H9 (cell line): ENCODE data around the gene TMEM266. TPM values are rescaled to one million over a fixed set of nuclear protein-coding genes. Genes with fewer than 3 reads are reported as not detected.
A peak's percentile ranks its signal among the peaks of the same experiment; 100 is the strongest.

Experiments
- DNase-seq: peaks from one replicate; pipeline ENCODE4 v3.0.0-alpha.2; 2017
- H2AFZ ChIP-seq: one replicate; pipeline ENCODE4 v1.6.1; 2013; ENCODE audit warnings: mild to moderate bottlenecking, low read length, control low read depth, moderate library complexity
- H2AK5ac ChIP-seq: 2 replicates; pipeline ENCODE4 v1.6.1; 2013; ENCODE audit warnings: low read length, control low read depth, mixed read lengths; ENCODE audit not compliant: insufficient read length
- H2BK120ac ChIP-seq: one replicate; pipeline ENCODE4 v1.6.1; 2013; ENCODE audit warnings: low read depth, mild to moderate bottlenecking, low read length, control low read depth, inconsistent platforms; ENCODE audit not compliant: poor library complexity, severe bottlenecking
- H2BK12ac ChIP-seq: 2 replicates; pipeline ENCODE4 v1.6.1; 2013; ENCODE audit warnings: low read length, control low read depth, mixed read lengths, low read depth; ENCODE audit not compliant: insufficient read length
- H2BK15ac ChIP-seq: 2 replicates; pipeline ENCODE4 v1.6.1; 2013; ENCODE audit warnings: low read depth, low read length, control low read depth
- H2BK20ac ChIP-seq: one replicate; pipeline ENCODE4 v1.6.1; 2013; ENCODE audit warnings: low read depth, mild to moderate bottlenecking, low read length, control low read depth, inconsistent platforms; ENCODE audit not compliant: poor library complexity, severe bottlenecking
- H2BK5ac ChIP-seq: 2 replicates; pipeline ENCODE4 v1.6.1; 2013; ENCODE audit warnings: low read length, control low read depth, mixed read lengths; ENCODE audit not compliant: insufficient read length
- H3K14ac ChIP-seq: 2 replicates; pipeline ENCODE4 v1.6.1; 2013; ENCODE audit warnings: low read length, control low read depth; ENCODE audit not compliant: insufficient read depth
- H3K18ac ChIP-seq: 2 replicates; pipeline ENCODE4 v1.6.1; 2013; ENCODE audit warnings: low read depth, mild to moderate bottlenecking, mixed read lengths, low read length, control low read depth; ENCODE audit not compliant: insufficient read length
- H3K23ac ChIP-seq: 2 replicates; pipeline ENCODE4 v1.6.1; 2013; ENCODE audit warnings: low read length, control low read depth, mixed read lengths, low read depth; ENCODE audit not compliant: insufficient read length
- H3K23me2 ChIP-seq: 2 replicates; pipeline ENCODE4 v1.6.1; 2013; ENCODE audit warnings: low read depth, mild to moderate bottlenecking, mixed read lengths, low read length, control low read depth; ENCODE audit not compliant: insufficient read length, poor library complexity, severe bottlenecking
- H3K27ac ChIP-seq: 2 replicates; pipeline ENCODE4 v1.5.1; 2013; ENCODE audit warnings: low read length, control low read depth, mixed read lengths, low read depth; ENCODE audit not compliant: insufficient read length
- H3K27me3 ChIP-seq: 2 replicates; pipeline ENCODE4 v1.6.1; 2013; ENCODE audit warnings: low read length, control low read depth, inconsistent platforms; ENCODE audit not compliant: insufficient read depth
- H3K4ac ChIP-seq: 2 replicates; pipeline ENCODE4 v1.6.1; 2013; ENCODE audit warnings: low read depth, mild to moderate bottlenecking, control low read depth, inconsistent platforms, low read length, moderate library complexity
- H3K4me1 ChIP-seq: 2 replicates; pipeline ENCODE4 v1.6.1; 2013; ENCODE audit warnings: low read length, control low read depth, inconsistent platforms; ENCODE audit not compliant: insufficient read depth
- H3K4me2 ChIP-seq: 2 replicates; pipeline ENCODE4 v1.6.1; 2013; ENCODE audit warnings: low read length, control low read depth, mixed read lengths; ENCODE audit not compliant: insufficient read length, insufficient read depth
- H3K56ac ChIP-seq: 2 replicates; pipeline ENCODE4 v1.6.1; 2013; ENCODE audit warnings: low read depth, mild to moderate bottlenecking, mixed read lengths, low read length, control low read depth; ENCODE audit not compliant: insufficient read length
- H3K79me1 ChIP-seq: 2 replicates; pipeline ENCODE4 v1.6.1; 2013; ENCODE audit warnings: low read depth, mild to moderate bottlenecking, moderate library complexity, low read length, control low read depth, inconsistent platforms; ENCODE audit not compliant: insufficient read depth, poor library complexity, severe bottlenecking
- H3K79me2 ChIP-seq: 2 replicates; pipeline ENCODE4 v1.6.1; 2013; ENCODE audit warnings: low read length, control low read depth, inconsistent platforms; ENCODE audit not compliant: insufficient read depth
- H3K9ac ChIP-seq: 2 replicates; pipeline ENCODE4 v1.6.1; 2013; ENCODE audit warnings: low read length, control low read depth, mixed read lengths; ENCODE audit not compliant: insufficient read length; ENCODE audit errors: extremely low read depth
- H3K9me3 ChIP-seq: one replicate; pipeline ENCODE4 v1.6.1; 2013; ENCODE audit warnings: low read depth, low read length, inconsistent platforms; ENCODE audit not compliant: control insufficient read depth
- H3T11ph ChIP-seq: one replicate; pipeline ENCODE4 v1.6.1; 2013; ENCODE audit warnings: mild to moderate bottlenecking, low read length, control low read depth, inconsistent platforms
- H4K20me1 ChIP-seq: one replicate; pipeline ENCODE4 v1.6.1; 2013; ENCODE audit not compliant: control insufficient read depth, insufficient read length, insufficient read depth
- H4K5ac ChIP-seq: 2 replicates; pipeline ENCODE4 v1.6.1; 2013; ENCODE audit warnings: low read depth, mild to moderate bottlenecking, mixed read lengths, low read length, control low read depth; ENCODE audit not compliant: insufficient read length
- H4K8ac ChIP-seq: replicated peaks from 2 replicates; pipeline ENCODE4 v1.6.1; 2013; ENCODE audit warnings: low read length, control low read depth, mixed read lengths, low read depth; ENCODE audit not compliant: insufficient read length
- H4K91ac ChIP-seq: 2 replicates; pipeline ENCODE4 v1.6.1; 2013; ENCODE audit warnings: low read depth, mild to moderate bottlenecking, moderate library complexity, mixed read lengths, low read length, control low read depth; ENCODE audit not compliant: insufficient read length
- H3K27ac Mint-ChIP-seq, 3 experiments: 2 replicates in 2 of 3; 3 replicates in 1 of 3; pipeline ENCODE4 v1.8.0; 2020 to 2021; ENCODE audit warnings: mixed read lengths in 3 of 3, mild to moderate bottlenecking in 1 of 3, moderate library complexity in 1 of 3
- H3K27me3 Mint-ChIP-seq: 2 replicates; pipeline ENCODE4 v1.8.0; 2021; ENCODE audit warnings: low read depth, mild to moderate bottlenecking, moderate library complexity, mixed read lengths
- H3K36me3 Mint-ChIP-seq, 3 experiments: 2 replicates in 2 of 3; 3 replicates in 1 of 3; pipeline ENCODE4 v1.8.0; 2020 to 2021; ENCODE audit warnings: low read depth in 3 of 3, mixed read lengths in 3 of 3; ENCODE audit not compliant: insufficient read depth in 1 of 3
- H3K4me1 Mint-ChIP-seq, 2 experiments: 2 replicates each; pipeline ENCODE4 v1.8.0; 2020; ENCODE audit warnings: mixed read lengths in 2 of 2
- H3K4me3 Mint-ChIP-seq, 2 experiments: 2 replicates in 1 of 2; 3 replicates in 1 of 2; pipeline ENCODE4 v1.8.0; 2020 to 2021; ENCODE audit warnings: mild to moderate bottlenecking in 2 of 2, mixed read lengths in 2 of 2, moderate library complexity in 1 of 2
- H3K9me3 Mint-ChIP-seq, 2 experiments: 2 replicates in 1 of 2; 3 replicates in 1 of 2; pipeline ENCODE4 v1.8.0; 2020; ENCODE audit warnings: mild to moderate bottlenecking in 2 of 2, mixed read lengths in 2 of 2, moderate library complexity in 1 of 2
- WGBS: extraction: QIAGEN DNeasy Blood & Tissue Kit; methylation state at CpG from one replicate; pipeline ENCODE4 v1.1.7; 2013; ENCODE audit warnings: missing lambda C conversion rate, low lambda C conversion rate, mixed read lengths; ENCODE audit not compliant: insufficient read length; ENCODE audit errors: extremely low coverage; 5-methylcytosine and 5-hydroxymethylcytosine counted together
- total RNA-seq: library from RNA; stranded (reverse); gene quantifications from 2 replicates; pipeline ENCODE4 v1.2.1, GENCODE V29; 2021
- TF ChIP-seq, protein P1 (sequence below): fragments of 200-600 bp; sonication (generic); conservative IDR thresholded peaks from 3 replicates; pipeline ENCODE4 v1.8.0; 2021; ENCODE audit warnings: antibody characterized with exemption, mild to moderate bottlenecking

Gene TMEM266
- total RNA-seq, 1 experiment from 2014 or later: 0.81 TPM

DNA sequence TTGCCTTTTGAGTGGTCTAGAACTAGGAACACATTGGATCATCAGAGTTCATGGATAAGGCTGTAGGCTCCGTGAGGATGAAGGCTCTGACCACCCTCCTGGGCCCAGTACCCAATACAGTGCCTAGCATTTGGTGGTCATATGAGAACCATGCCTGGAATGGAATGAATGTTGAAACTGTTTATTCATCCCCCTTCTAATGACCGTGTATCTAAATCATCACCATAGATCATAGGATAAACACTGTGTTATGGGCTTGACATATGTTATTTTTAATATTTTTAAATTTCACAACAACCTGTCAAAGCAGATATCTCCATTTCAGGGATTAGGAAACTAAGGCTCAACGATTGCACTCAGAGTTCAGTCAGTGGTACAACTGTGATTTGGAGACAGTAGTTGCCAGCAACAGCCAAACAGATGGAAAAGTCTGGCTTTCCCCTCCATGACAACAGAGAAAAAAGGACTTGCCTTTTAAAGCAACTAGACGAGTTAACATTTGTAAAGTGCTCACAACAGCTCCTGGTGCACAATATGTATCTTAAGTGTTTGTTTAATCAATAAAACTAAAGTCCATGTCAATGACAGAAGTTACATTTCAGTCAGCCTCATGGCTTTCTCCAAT lies 89.6 kb downstream of the TMEM266 start:
- Mint-ChIP-seq H3K4me3 (no peak overlapping the region), H3K36me3 (peaks cover 0 to 4% (median 0%) of the 10 kb centered on the region in 3 experiments; a peak in 2 of 7 replicates), H3K4me1 (peaks cover 43 to 48% of the 10 kb centered on the region in 2 experiments), H3K9me3 (no peaks in the 10 kb centered on the region), H3K27ac (0 out of 7 replicates have a peak overlapping the region, but pooled peaks of 1 of the 3 experiments have one; percentile 44), H3K27me3 (peaks cover 9% of the 10 kb centered on the region)
- Histone ChIP-seq H3K79me2 (no peaks in the 10 kb centered on the region), H3K27me3 (0 out of 2 replicates have a peak, but pooled peaks cover 1% of the 10 kb centered on the region), H3K4ac (no peak overlapping the region), H3K9me3 (no peaks in the 10 kb centered on the region), H3K23me2 (no peaks in the 10 kb centered on the region), H4K5ac (no peak overlapping the region), H3K23ac (no peak overlapping the region), H3K4me2 (no peak overlapping the region), H3T11ph (no peak overlapping the region), H2BK120ac (no peak overlapping the region), H2BK5ac (no peak overlapping the region), H3K27ac (no peak overlapping the region), H4K20me1 (peaks cover 2% of the 10 kb centered on the region), H2AFZ (no peak overlapping the region), H3K56ac (no peak overlapping the region), H2BK15ac (no peak overlapping the region), H2BK12ac (no peak overlapping the region), H3K14ac (no peak overlapping the region), H2AK5ac (no peak overlapping the region), H3K79me1 (no peaks in the 10 kb centered on the region), H3K4me1 (peaks cover 4% of the 10 kb centered on the region; the same call in 1 of the 2 replicates), H3K9ac (no peak overlapping the region), H2BK20ac (no peak overlapping the region), H3K18ac (no peak overlapping the region), H4K91ac (no peak overlapping the region), H4K8ac (no peak overlapping the region)
- TF ChIP-seq, protein P1, sequence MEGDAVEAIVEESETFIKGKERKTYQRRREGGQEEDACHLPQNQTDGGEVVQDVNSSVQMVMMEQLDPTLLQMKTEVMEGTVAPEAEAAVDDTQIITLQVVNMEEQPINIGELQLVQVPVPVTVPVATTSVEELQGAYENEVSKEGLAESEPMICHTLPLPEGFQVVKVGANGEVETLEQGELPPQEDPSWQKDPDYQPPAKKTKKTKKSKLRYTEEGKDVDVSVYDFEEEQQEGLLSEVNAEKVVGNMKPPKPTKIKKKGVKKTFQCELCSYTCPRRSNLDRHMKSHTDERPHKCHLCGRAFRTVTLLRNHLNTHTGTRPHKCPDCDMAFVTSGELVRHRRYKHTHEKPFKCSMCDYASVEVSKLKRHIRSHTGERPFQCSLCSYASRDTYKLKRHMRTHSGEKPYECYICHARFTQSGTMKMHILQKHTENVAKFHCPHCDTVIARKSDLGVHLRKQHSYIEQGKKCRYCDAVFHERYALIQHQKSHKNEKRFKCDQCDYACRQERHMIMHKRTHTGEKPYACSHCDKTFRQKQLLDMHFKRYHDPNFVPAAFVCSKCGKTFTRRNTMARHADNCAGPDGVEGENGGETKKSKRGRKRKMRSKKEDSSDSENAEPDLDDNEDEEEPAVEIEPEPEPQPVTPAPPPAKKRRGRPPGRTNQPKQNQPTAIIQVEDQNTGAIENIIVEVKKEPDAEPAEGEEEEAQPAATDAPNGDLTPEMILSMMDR: no peak
- DNase-seq: no peak
- no CpG with 5 or more reads among the region's 4 CpGs for WGBS
